Thyroid gland (tissue), 4 donors: Measurements from ENCODE around the gene KRT36.

Source experiments
- POLR2A ChIP-seq, 2 donors: fragments of 450-650 bp; IDR thresholded peaks; one replicate each; pipeline ENCODE4 v1.6.1; 2017; ENCODE audit warnings: antibody characterized with exemption in 2 of 2, mild to moderate bottlenecking in 2 of 2, moderate library complexity in 1 of 2
- TF ChIP-seq, protein P1 (sequence below), 6 experiments: fragments of 200-600 bp in 3 of 6; fragments of 450-650 bp in 3 of 6; sonication (generic) in 3 of 6; IDR thresholded peaks; one replicate each; pipeline ENCODE4 v1.5.1; 2016 to 2019; ENCODE audit warnings: antibody characterized with exemption in 6 of 6, mild to moderate bottlenecking in 2 of 6, inconsistent platforms in 1 of 6, moderate library complexity in 1 of 6

DNA sequence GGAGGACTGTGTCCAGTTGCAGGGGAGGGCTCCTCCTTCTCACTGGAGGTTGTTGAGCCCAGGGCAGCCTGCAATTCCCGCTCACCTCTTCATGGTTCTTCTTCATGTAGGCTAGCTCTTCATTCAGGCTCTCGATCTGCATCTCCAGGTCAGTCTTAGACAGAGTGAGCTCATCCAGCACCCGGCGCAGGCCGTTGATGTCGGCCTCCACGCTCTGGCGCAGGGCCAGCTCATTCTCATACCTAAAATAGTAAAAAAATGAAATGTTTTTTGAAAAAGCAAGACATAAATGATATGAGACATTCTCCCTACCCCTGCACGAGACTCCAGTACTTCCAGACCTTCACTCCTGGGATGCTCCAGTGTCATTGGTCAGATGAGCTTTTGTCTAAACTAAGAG is 13.5 kb upstream of the KRT36 start:
- TF ChIP-seq, protein P1, sequence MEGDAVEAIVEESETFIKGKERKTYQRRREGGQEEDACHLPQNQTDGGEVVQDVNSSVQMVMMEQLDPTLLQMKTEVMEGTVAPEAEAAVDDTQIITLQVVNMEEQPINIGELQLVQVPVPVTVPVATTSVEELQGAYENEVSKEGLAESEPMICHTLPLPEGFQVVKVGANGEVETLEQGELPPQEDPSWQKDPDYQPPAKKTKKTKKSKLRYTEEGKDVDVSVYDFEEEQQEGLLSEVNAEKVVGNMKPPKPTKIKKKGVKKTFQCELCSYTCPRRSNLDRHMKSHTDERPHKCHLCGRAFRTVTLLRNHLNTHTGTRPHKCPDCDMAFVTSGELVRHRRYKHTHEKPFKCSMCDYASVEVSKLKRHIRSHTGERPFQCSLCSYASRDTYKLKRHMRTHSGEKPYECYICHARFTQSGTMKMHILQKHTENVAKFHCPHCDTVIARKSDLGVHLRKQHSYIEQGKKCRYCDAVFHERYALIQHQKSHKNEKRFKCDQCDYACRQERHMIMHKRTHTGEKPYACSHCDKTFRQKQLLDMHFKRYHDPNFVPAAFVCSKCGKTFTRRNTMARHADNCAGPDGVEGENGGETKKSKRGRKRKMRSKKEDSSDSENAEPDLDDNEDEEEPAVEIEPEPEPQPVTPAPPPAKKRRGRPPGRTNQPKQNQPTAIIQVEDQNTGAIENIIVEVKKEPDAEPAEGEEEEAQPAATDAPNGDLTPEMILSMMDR (IDR thresholded peaks at IDR 0.05): no peak
- no peak for TF ChIP-seq POLR2A (IDR thresholded peaks at IDR 0.05)
